Tibial artery (tissue), 4 donors: ENCODE data around the gene CFAP47.

ENCODE experiments used
- DNase-seq, 2 donors: peaks; one replicate each; pipeline ENCODE4 v3.0.0-alpha.2; 2019
- H3K27ac ChIP-seq, 2 donors: fragments of 200-600 bp; sonication (generic) in 1 of 2; 1 replicate in 1 of 2; 2 replicates in 1 of 2; pipeline ENCODE4 v1.5.1; 2018 to 2019; ENCODE audit warnings: mild to moderate bottlenecking in 1 of 2
- H3K27me3 ChIP-seq, 2 donors: fragments of 200-600 bp; sonication (generic) in 1 of 2; one replicate each; pipeline versions ENCODE4 v1.5.1 to v1.6.0; 2016 to 2019
- H3K36me3 ChIP-seq, 3 donors: fragments of 200-600 bp; sonication (generic) in 2 of 3; one replicate each; pipeline ENCODE4 v1.5.1; 2016 to 2019; ENCODE audit warnings: mild to moderate bottlenecking in 2 of 3
- H3K4me1 ChIP-seq, 4 donors: fragments of 200-600 bp; sonication (generic) in 2 of 4; 1 replicate in 3 of 4; 2 replicates in 1 of 4; pipeline ENCODE4 v1.5.1; 2016 to 2019
- H3K4me3 ChIP-seq, 2 donors: fragments of 200-600 bp; sonication (generic) in 1 of 2; 1 replicate in 1 of 2; 2 replicates in 1 of 2; pipeline ENCODE4 v1.5.1; 2018 to 2019; ENCODE audit warnings: mild to moderate bottlenecking in 2 of 2
- H3K9me3 ChIP-seq, 3 donors: fragments of 200-600 bp; sonication (generic) in 1 of 3; one replicate each; pipeline ENCODE4 v1.5.1; 2016 to 2019
- intact Hi-C: fragments of 100-400 bp; cut with DNase I; formaldehyde crosslinking; loops from one replicate; pipeline ENCODE4 v1.15.0; 2023; ENCODE audit warnings: low total_unique reads
- TF ChIP-seq, protein P1 (sequence below), 2 experiments: fragments of 200-600 bp in 1 of 2; fragments of 450-650 bp in 1 of 2; IDR thresholded peaks; one replicate each; pipeline ENCODE4 v1.5.1; 2017 to 2019; ENCODE audit warnings: antibody characterized with exemption in 2 of 2, mild to moderate bottlenecking in 1 of 2, moderate library complexity in 1 of 2

The CFAP47 gene

DNA sequence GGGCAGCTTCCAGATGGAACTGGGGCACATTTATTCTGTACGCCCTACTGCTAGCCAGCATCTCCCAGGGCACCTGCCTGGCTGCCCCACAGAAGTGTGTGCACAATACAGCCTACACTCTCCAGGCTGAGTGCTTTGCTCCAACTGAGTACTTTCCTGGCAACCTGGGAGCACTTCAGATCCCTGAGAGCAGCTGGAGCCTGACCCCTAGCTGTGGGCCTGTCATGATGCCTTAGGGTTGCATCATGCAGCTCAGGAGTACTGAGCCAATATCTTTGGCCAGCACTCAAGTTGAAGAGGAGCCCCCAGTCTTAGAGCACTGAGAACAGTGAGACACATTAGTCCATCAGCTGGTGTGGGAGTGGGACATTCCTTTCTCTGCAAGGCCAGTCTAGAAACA is 321.9 kb downstream of the CFAP47 start:
- no peak overlapping the region for H3K4me3 ChIP-seq
- H3K4me1 ChIP-seq: no peaks in the 10 kb centered on the region
- no peak overlapping the region for H3K27ac ChIP-seq
- intact Hi-C loops: no loop called here
- H3K9me3 ChIP-seq: no peaks in the 10 kb centered on the region
- no peaks in the 10 kb centered on the region for H3K27me3 ChIP-seq
- H3K36me3 ChIP-seq: no peaks in the 10 kb centered on the region
- TF ChIP-seq, protein P1, sequence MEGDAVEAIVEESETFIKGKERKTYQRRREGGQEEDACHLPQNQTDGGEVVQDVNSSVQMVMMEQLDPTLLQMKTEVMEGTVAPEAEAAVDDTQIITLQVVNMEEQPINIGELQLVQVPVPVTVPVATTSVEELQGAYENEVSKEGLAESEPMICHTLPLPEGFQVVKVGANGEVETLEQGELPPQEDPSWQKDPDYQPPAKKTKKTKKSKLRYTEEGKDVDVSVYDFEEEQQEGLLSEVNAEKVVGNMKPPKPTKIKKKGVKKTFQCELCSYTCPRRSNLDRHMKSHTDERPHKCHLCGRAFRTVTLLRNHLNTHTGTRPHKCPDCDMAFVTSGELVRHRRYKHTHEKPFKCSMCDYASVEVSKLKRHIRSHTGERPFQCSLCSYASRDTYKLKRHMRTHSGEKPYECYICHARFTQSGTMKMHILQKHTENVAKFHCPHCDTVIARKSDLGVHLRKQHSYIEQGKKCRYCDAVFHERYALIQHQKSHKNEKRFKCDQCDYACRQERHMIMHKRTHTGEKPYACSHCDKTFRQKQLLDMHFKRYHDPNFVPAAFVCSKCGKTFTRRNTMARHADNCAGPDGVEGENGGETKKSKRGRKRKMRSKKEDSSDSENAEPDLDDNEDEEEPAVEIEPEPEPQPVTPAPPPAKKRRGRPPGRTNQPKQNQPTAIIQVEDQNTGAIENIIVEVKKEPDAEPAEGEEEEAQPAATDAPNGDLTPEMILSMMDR (IDR thresholded peaks at IDR 0.05): no peak
- DNase-seq: no peak

DNA sequence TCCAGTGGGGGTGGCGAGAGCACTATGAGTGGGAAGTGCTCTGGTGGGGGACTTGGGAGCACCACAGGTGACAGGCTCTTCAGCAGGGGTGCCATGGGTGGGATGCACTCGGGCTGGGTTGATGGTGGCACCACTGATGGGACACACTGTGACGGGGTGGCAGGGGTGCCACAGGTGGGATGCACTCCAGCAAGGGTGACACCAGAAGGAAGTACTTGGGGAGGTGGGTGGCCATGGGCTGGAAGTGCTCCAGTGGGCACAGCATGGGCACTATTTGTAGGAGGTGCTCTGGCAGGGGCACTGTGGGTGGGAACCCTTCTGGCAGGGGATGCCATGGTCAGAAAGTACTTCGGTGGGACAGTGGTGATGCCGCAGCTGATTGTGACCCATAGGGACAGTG is 346.6 kb downstream of the CFAP47 start:
- intact Hi-C loops: no loop called here
- no peak overlapping the region for H3K4me3 ChIP-seq
- H3K27me3 ChIP-seq: no peaks in the 10 kb centered on the region
- H3K4me1 ChIP-seq: no peaks in the 10 kb centered on the region
- DNase-seq: no peak
- no peaks in the 10 kb centered on the region for H3K9me3 ChIP-seq
- no peaks in the 10 kb centered on the region for H3K36me3 ChIP-seq
- H3K27ac ChIP-seq: no peak overlapping the region
- TF ChIP-seq, protein P1 (IDR thresholded peaks at IDR 0.05): no peak

DNA sequence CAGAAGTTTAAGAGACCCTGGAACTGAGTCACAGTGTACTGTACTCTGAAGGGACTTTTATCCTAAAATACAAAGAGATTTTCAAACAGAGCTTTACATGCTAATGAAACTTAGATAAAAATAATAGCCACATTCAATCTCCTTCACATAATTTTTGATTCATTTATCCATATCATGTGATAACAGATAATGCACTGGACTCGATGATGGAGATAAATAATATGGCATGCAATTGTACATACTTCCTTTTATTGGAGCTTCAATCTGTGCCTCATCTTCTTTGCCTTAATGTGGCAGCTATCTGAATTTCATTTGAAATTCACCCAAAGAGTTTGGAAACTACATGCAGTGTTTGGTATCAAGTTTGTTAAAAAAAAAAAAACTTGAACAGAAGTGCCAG is 390.6 kb downstream of the CFAP47 start:
- H3K9me3 ChIP-seq: no peaks in the 10 kb centered on the region
- TF ChIP-seq, protein P1 (IDR thresholded peaks at IDR 0.05): no peak
- no peak overlapping the region for H3K4me3 ChIP-seq
- no peaks in the 10 kb centered on the region for H3K4me1 ChIP-seq
- DNase-seq: no peak
- intact Hi-C loops: no loop called here
- H3K27ac ChIP-seq: no peak overlapping the region
- H3K27me3 ChIP-seq: no peaks in the 10 kb centered on the region
- H3K36me3 ChIP-seq: no peaks in the 10 kb centered on the region

DNA sequence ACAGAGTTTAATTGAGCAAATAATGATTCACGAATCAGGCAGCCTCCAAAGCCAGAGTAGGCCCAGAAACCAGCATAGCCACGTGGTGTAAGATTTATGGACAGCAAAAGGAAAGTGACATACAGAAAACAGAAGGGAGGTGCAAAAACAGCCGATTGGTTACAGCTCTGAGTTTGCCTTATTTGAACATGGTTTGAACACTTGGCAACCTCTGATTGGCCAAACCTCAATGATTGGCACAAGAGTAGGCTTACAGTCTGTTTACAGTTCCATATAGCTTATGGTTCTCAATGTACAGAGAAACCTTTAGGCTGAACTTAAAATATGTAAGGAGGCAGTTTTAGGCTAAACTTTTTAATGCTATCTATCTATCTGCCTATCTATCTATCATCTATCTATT is 394.8 kb downstream of the CFAP47 start:
- no peak for DNase-seq
- no peaks in the 10 kb centered on the region for H3K36me3 ChIP-seq
- H3K4me1 ChIP-seq: no peaks in the 10 kb centered on the region
- no peaks in the 10 kb centered on the region for H3K27me3 ChIP-seq
- no peak overlapping the region for H3K4me3 ChIP-seq
- no peak overlapping the region for H3K27ac ChIP-seq
- intact Hi-C loops: no loop called here
- H3K9me3 ChIP-seq: no peaks in the 10 kb centered on the region
- TF ChIP-seq, protein P1 (IDR thresholded peaks at IDR 0.05): no peak

DNA sequence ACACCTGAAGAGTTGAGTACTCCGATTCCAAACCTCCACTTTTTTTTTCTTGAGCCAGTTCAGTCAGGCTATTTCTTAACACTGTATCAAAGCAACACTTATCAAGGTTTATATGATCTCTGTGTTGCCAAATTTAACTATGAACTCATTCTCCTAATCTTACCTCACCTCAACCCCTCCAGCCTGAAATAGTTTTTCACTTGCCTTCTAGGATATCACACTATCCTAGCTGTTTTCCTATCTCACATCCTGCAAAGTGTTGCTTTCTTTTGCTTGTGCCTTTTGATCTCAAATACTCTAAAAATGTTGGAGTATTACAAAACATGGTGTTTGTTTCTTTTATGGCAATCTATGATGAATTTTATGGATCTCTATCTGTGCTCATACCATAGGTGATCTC is 415.0 kb downstream of the CFAP47 start:
- TF ChIP-seq, protein P1 (IDR thresholded peaks at IDR 0.05): no peak
- H3K4me1 ChIP-seq: no peaks in the 10 kb centered on the region
- no peaks in the 10 kb centered on the region for H3K36me3 ChIP-seq
- H3K4me3 ChIP-seq: no peak overlapping the region
- intact Hi-C loops: no loop called here
- no peak for DNase-seq
- no peaks in the 10 kb centered on the region for H3K9me3 ChIP-seq
- H3K27ac ChIP-seq: no peak overlapping the region
- H3K27me3 ChIP-seq: no peaks in the 10 kb centered on the region

DNA sequence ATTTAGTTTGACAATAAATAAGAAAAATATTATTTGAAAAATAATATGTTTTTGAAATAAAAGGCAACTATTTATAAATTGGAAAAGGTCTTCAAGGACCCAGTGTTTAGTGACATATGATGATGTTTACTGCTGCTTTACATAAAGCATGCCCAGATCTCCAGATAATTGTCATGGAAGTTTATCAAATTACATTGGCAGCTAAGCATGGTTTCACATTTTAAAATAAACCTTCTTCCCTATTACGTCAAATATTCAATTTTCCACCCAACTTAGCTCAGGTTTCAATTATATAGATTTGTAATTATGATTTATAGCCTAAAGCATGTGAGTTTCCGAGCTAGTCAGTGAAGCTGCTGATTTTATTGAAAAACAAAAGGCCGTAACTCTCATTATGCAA is 417.2 kb downstream of the CFAP47 start:
- H3K4me1 ChIP-seq: no peaks in the 10 kb centered on the region
- H3K36me3 ChIP-seq: no peaks in the 10 kb centered on the region
- intact Hi-C loops: no loop called here
- H3K27ac ChIP-seq: no peak overlapping the region
- no peaks in the 10 kb centered on the region for H3K27me3 ChIP-seq
- no peak for DNase-seq
- no peaks in the 10 kb centered on the region for H3K9me3 ChIP-seq
- no peak overlapping the region for H3K4me3 ChIP-seq
- TF ChIP-seq, protein P1 (IDR thresholded peaks at IDR 0.05): no peak
